Upper lobe of right lung (tissue), 1 donor: ENCODE results near the gene MXRA8. TPM values are rescaled to one million over a fixed set of nuclear protein-coding genes. Genes with fewer than 3 reads are reported as not detected.
"Not testable (repeated sequence)": the region's sequence is repeated elsewhere in the genome, so short reads cannot be mapped to it uniquely, and the experiment has no call there.

Experiments
- ATAC-seq: fragments of 200-7000 bp; cut with Tn5 transposase; one replicate; pipeline ENCODE4 v1.9.1; 2020; ENCODE audit warnings: mild to moderate bottlenecking, moderate library complexity
- DNase-seq: peaks from one replicate; pipeline ENCODE4 v3.0.0-alpha.2; 2020
- H3K27ac ChIP-seq: fragments of 200-600 bp; one replicate; pipeline ENCODE4 v1.8.0; 2022
- H3K27me3 ChIP-seq: fragments of 200-600 bp; one replicate; pipeline ENCODE4 v1.8.0; 2022; ENCODE audit warnings: mild to moderate bottlenecking
- H3K36me3 ChIP-seq: fragments of 200-600 bp; one replicate; pipeline ENCODE4 v1.8.0; 2022
- H3K4me1 ChIP-seq: fragments of 200-600 bp; one replicate; pipeline ENCODE4 v1.8.0; 2022
- H3K4me3 ChIP-seq: fragments of 200-600 bp; one replicate; pipeline ENCODE4 v1.8.0; 2022; ENCODE audit warnings: mild to moderate bottlenecking
- H3K9me3 ChIP-seq: fragments of 200-600 bp; one replicate; pipeline ENCODE4 v1.8.0; 2022
- CTCF ChIP-seq: fragments of 200-600 bp; IDR thresholded peaks from one replicate; pipeline ENCODE4 v1.8.0; 2022; ENCODE audit warnings: antibody characterized with exemption
- intact Hi-C: fragments of 100-400 bp; cut with DNase I; formaldehyde crosslinking; loops from one replicate; pipeline ENCODE4 v1.11.0; 2022
- long read RNA-seq: library from polyadenylated mRNA; unstranded; transcript quantifications from one replicate; pipeline ENCODE4 v2.0.0, GENCODE V29; 2021
- total RNA-seq: library from RNA; stranded (reverse); fragmentation: NEBNext Ultra II Directional; extraction: Animal tissue kit (Norgen Biotek cat#: 25700); gene quantifications from one replicate; pipeline ENCODE4 v1.2.1, GENCODE V29; 2021
- donor health status: DM: no; HTN: yes; CAD: no; lungs with severe emphysema.

The MXRA8 gene
- total RNA-seq, result 66.3 TPM
- long read RNA-seq, partial matches to known transcripts, result 13 of 26 reads
- long read RNA-seq, other reads (novel, unspliced or antisense), result 12 of 26 reads

DNA sequence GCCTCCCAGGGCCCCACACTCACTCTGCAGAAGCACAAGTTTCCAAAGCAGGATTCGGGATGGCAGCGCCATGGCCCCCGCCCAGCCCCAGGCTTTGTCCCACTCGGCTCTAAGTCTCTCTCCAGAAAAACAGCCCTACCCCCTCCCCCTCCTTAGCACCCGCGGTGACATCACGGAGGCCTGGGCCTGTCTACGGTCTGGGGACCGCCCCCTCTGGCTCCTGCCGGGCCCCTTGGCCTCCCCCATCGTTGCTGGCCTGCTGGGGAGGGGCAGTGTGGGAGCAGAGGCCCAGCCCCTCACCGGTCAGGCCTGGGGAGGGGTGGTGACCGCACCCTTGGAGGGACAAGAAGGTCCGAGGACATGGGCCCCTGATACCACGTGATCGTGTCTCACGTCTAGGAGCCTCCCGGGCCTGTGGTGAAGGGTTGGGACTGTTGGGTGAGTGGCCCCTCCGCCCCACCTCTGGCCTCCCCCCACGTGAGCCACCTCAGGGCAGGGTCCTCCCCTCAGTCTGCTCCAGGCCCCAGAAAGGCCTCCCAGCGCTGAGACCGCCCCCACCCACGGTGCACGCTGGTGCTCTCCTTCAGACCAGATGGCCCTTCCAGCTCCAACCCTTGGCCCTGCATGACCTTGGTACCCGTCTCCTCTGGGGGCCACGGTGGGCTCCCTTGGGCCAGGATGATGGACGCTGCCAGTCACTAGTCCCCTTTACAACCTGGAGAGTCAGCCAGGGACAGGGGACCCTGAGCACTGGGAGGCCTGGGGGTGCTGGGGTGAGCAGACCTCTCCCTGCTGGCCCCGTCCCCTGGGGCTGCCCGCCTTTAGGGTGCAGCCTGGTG, at the start of gene MXRA8:
Gene MXRA8, minus strand, starts transcription at position 123 of the 839 bp plus-strand sequence. Its CDS starts 51 bp downstream, at position 72.
- intact Hi-C loops, result no loop called here
- H3K4me3 ChIP-seq, result peak within 1 kb of the TSS; percentile 54
- peaks cover 17% of the 10 kb centered on the region for H3K27me3 ChIP-seq
- peaks cover 30% of the 10 kb centered on the region for H3K4me1 ChIP-seq
- no peaks in the 10 kb centered on the region for H3K36me3 ChIP-seq
- peak; percentile 68 for DNase-seq
- H3K27ac ChIP-seq, result peak within 1 kb of the TSS; percentile 81
- TF ChIP-seq CTCF, result no peak
- H3K9me3 ChIP-seq, result no peaks in the 10 kb centered on the region
- ATAC-seq, result peak; percentile 54

GRCh38 chr1:1407636-1408318, 49.4 kb upstream of the MXRA8 start:
- no peak for TF ChIP-seq CTCF
- peaks cover 29% of the 10 kb centered on the region for H3K36me3 ChIP-seq
- peaks cover 21% of the 10 kb centered on the region for H3K4me1 ChIP-seq
- H3K27me3 ChIP-seq, result no peaks in the 10 kb centered on the region
- DNase-seq (no peak), ATAC-seq (peak; percentile 4)
- H3K9me3 ChIP-seq, result no peaks in the 10 kb centered on the region
- intact Hi-C loops, result no loop called here
- peak overlapping the region; percentile 99 for H3K4me3 ChIP-seq
- H3K27ac ChIP-seq, result peak overlapping the region; percentile 90

GRCh38 chr1:1406821-1407635, 48.7 kb upstream of the MXRA8 start, which contains the start of gene MRPL20:
Gene MRPL20 (minus strand): TSS chr1:1407293. CDS start chr1:1407217, 76 bp downstream.
- peaks cover 21% of the 10 kb centered on the region for H3K4me1 ChIP-seq
- no peaks in the 10 kb centered on the region for H3K27me3 ChIP-seq
- H3K4me3 ChIP-seq, result peak within 1 kb of the TSS; percentile 99
- peak; percentile 99 for ATAC-seq
- peak; percentile 97 for DNase-seq
- peak within 1 kb of the TSS; percentile 90 for H3K27ac ChIP-seq
- TF ChIP-seq CTCF, result no peak
- H3K9me3 ChIP-seq, result no peaks in the 10 kb centered on the region
- intact Hi-C loops, result no loop called here
- peaks cover 37% of the 10 kb centered on the region for H3K36me3 ChIP-seq

- Histone ChIP-seq H3K27me3 (no peaks in the 10 kb centered on the region), H3K27ac (peak overlapping the region; percentile 90), H3K4me1 (peaks cover 21% of the 10 kb centered on the region), H3K9me3 (no peaks in the 10 kb centered on the region), H3K4me3 (peak overlapping the region; percentile 99), H3K36me3 (peaks cover 43% of the 10 kb centered on the region)
- ATAC-seq (no peak), DNase-seq (no peak)
- no peak for TF ChIP-seq CTCF
- intact Hi-C loops, result no loop called here
Observed at GRCh38 chr1:1406101-1406820, 47.9 kb upstream of the MXRA8 start.

DNA sequence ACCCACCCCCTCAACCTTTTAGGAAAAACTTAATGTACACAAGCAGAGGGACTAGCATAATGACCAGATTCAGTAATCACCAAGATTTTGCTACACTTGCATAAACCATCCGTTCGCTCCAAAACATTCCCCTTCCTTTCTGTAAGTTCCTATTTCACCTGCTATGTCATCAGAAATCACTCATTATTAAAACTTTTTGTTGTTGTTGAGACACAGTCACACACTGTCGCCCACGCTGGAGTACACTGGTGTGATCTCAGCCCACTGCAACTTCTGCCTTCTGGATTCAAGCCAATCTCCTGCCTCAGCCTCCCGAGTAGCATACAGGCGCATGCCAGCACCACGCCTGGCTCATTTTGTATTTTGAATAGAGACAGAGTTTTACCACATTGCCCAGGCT, 45.3 kb upstream of the MXRA8 start:
- no peak overlapping the region for H3K4me3 ChIP-seq
- intact Hi-C loops, result no loop called here
- H3K4me1 ChIP-seq, result peaks cover 29% of the 10 kb centered on the region
- no peaks in the 10 kb centered on the region for H3K27me3 ChIP-seq
- DNase-seq, result no peak
- no peak for TF ChIP-seq CTCF
- H3K9me3 ChIP-seq, result no peaks in the 10 kb centered on the region
- H3K27ac ChIP-seq, result no peak overlapping the region
- no peak for ATAC-seq
- peaks cover 51% of the 10 kb centered on the region for H3K36me3 ChIP-seq

DNA sequence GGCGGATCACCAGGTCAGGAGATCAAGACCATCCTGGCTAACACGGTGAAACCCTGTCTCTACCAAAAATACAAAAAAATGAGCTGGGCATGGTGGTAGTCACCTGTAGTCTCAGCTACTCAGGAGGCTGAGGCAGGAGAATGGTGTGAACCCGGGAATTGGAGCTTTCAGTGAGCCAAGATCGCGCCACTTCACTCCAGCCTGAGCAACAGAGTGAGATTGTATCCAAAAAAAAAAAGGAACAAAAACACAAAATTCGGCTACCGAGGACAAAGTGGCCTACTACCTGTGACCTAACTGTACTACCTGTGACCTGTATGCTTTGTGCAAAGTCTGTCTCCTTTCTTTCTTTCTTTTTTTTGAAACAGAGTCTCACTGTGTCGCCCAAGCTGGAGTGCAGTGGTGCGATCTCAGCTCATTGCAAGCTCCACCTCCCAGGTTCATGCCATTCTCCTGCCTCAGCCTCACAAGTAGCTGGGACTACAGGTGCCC, 44.6 kb upstream of the MXRA8 start:
- DNase-seq, H3K9me3 ChIP-seq, ATAC-seq, H3K4me3 ChIP-seq, H3K27me3 ChIP-seq, intact Hi-C loops, H3K27ac ChIP-seq: not testable (repeated sequence)
- Histone ChIP-seq H3K36me3 (peaks cover 53% of the 10 kb centered on the region), H3K4me1 (peaks cover 25% of the 10 kb centered on the region)
